Stimulated activated naive B cell treated with anti-CD40 and anti-IgM and Interleukin-4, amounts not matched to agents 10 μg/mL and 1 μg/mL and 100 μg/mL, for 72 hours (primary cell): ENCODE results near the gene CNOT1.

Source experiments
- ATAC-seq, 2 donors: fragments of 150-1000 bp; cut with Tn5 transposase; replicated peaks; 2 replicates each; pipeline ENCODE4 v1.10.0; 2021; ENCODE audit warnings: moderate library complexity in 1 of 2
- DNase-seq: peaks from one replicate; pipeline ENCODE4 v3.0.0; 2021
- H3K27ac Mint-ChIP-seq: one replicate; pipeline ENCODE4 v1.8.0; 2022; ENCODE audit warnings: mild to moderate bottlenecking, mixed read lengths
- H3K27me3 Mint-ChIP-seq, 2 donors: one replicate each; pipeline ENCODE4 v1.8.0; 2022; ENCODE audit warnings: mixed read lengths in 2 of 2
- H3K36me3 Mint-ChIP-seq, 2 donors: one replicate each; pipeline ENCODE4 v1.8.0; 2022; ENCODE audit warnings: mixed read lengths in 2 of 2, mild to moderate bottlenecking in 1 of 2
- H3K4me1 Mint-ChIP-seq, 2 donors: one replicate each; pipeline ENCODE4 v1.8.0; 2022; ENCODE audit warnings: mixed read lengths in 2 of 2, mild to moderate bottlenecking in 1 of 2
- H3K4me3 Mint-ChIP-seq, 2 donors: one replicate each; pipeline ENCODE4 v1.8.0; 2022; ENCODE audit warnings: mild to moderate bottlenecking in 2 of 2, mixed read lengths in 2 of 2, moderate library complexity in 1 of 2
- H3K9me3 Mint-ChIP-seq, 2 donors: one replicate each; pipeline ENCODE4 v1.8.0; 2022; ENCODE audit warnings: mixed read lengths in 2 of 2, mild to moderate bottlenecking in 1 of 2

Gene CNOT1

DNA sequence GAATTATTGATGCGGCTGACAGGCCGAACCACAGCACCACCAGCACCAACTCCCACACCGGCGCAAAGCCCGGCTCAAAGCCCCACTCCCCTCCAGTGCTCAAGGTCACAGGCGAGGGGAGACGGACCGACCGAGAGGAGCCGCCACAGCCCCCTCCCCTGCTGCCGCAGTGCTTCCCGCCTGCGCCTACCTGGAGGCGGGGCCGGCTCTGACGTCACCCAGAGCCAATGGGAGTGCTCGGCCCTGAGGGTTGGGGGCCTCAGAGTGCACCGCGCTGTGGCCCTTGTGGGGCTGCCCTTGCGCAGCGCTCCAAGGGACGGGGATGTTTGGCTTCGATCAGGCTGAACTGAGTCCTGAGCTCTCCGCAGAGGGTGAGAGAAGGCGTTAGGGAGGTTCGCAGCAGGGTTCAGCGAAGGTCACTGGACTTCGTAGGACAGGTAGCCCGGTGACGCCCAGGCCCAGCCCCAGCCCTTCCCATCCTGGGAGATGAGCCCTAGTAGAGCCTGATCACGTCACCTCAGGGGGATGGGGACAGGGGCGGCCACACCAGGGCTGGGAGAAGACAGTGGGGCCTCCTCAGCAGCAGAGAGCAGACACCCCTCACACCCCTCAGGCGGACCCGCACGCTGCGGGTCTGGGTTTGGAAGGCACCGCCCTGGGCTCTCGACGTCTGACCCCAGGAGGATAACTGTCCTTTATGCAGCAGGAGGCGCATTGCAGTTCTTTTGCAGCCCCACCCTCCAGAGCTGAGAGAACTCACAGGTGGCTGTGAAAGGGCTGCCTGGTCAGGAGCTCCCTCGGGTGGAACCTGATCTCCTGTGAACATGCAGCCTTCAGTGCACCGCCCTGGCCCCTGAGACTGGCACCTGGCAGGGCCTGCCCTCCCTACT is 128.1 kb downstream of the CNOT1 start:
- no peak for DNase-seq
- Mint-ChIP-seq H3K9me3 (no peaks in the 10 kb centered on the region), H3K27me3 (peaks cover 21 to 56% of the 10 kb centered on the region in 2 donors), H3K4me3 (peak overlapping the region; percentile 83 to 85), H3K27ac (peak overlapping the region; percentile 80), H3K4me1 (peaks cover 14 to 27% of the 10 kb centered on the region in 2 donors), H3K36me3 (peaks cover 0 to 2% of the 10 kb centered on the region in 2 donors)
- peak; percentile 44 for ATAC-seq

- no peak overlapping the region for H3K27ac Mint-ChIP-seq
- peaks cover 0 to 2% of the 10 kb centered on the region in 2 donors for H3K36me3 Mint-ChIP-seq
- no peak for DNase-seq
- no peaks in the 10 kb centered on the region for H3K9me3 Mint-ChIP-seq
- peak overlapping the region; percentile 83 to 85 for H3K4me3 Mint-ChIP-seq
- H3K4me1 Mint-ChIP-seq: peaks cover 14 to 28% of the 10 kb centered on the region in 2 donors
- peaks cover 23 to 58% of the 10 kb centered on the region in 2 donors for H3K27me3 Mint-ChIP-seq
- peak; percentile 38 to 46 for ATAC-seq
These were observed 129.0 kb downstream of the CNOT1 start for GRCh38 chr16:58500430-58501241.

DNA sequence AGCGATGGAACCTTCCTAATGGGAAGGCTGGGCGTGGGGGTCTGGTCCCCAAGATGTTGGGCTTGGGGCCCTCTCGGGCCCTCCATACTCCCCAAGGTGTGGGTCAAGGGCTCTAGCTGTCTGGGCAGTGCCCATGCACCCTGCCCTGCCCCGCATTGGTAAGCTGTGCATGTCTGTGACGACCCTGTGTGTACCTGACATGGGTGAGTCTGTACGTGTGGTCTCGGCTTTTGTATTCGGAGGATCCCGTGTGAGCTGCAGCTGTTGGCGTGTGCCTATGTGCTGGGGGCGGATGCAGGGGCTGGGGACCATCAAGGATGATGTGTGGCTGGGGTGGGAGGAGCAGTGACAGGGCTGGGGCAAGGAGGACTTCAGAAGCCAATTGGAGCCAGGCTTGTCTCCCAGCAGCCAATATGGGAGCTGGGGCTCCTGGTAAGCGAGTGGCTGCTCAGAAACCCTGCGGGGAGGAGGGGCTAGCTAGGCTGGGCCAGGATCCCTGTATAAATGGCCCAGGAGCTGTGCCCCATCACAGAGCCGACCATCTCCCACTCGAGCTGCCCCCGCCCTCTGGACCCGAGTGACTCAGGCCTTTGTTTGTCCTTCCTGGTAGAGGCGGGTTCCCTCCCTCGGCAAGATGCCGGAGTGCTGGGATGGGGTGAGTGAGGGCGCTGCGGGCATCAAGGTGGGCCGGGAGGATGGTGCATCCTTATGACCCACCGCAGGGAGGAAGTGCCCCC is 129.8 kb downstream of the CNOT1 start, which contains the start of gene NDRG4:
TSS of gene NDRG4 (plus strand) at position 529 of the 737 bp plus-strand sequence. CDS start at position 635, 106 bp downstream.
- Mint-ChIP-seq H3K4me3 (peak within 1 kb of the TSS; percentile 83 to 85), H3K9me3 (no peaks in the 10 kb centered on the region), H3K27me3 (peaks cover 26 to 62% of the 10 kb centered on the region in 2 donors), H3K27ac (peak within 1 kb of the TSS; percentile 37), H3K36me3 (peaks cover 0 to 2% of the 10 kb centered on the region in 2 donors), H3K4me1 (peaks cover 21 to 37% of the 10 kb centered on the region in 2 donors)
- ATAC-seq: peak; percentile 44 to 58
- no peak for DNase-seq

GRCh38 chr16:58499092-58499511 is 130.5 kb downstream of the CNOT1 start:
- DNase-seq: no peak
- Mint-ChIP-seq H3K36me3 (peaks cover 0 to 2% of the 10 kb centered on the region in 2 donors), H3K27ac (no peak overlapping the region), H3K4me1 (peaks cover 21 to 41% of the 10 kb centered on the region in 2 donors), H3K4me3 (no peak overlapping the region), H3K9me3 (no peaks in the 10 kb centered on the region), H3K27me3 (peaks cover 26 to 58% of the 10 kb centered on the region in 2 donors)
- no peak for ATAC-seq

DNA sequence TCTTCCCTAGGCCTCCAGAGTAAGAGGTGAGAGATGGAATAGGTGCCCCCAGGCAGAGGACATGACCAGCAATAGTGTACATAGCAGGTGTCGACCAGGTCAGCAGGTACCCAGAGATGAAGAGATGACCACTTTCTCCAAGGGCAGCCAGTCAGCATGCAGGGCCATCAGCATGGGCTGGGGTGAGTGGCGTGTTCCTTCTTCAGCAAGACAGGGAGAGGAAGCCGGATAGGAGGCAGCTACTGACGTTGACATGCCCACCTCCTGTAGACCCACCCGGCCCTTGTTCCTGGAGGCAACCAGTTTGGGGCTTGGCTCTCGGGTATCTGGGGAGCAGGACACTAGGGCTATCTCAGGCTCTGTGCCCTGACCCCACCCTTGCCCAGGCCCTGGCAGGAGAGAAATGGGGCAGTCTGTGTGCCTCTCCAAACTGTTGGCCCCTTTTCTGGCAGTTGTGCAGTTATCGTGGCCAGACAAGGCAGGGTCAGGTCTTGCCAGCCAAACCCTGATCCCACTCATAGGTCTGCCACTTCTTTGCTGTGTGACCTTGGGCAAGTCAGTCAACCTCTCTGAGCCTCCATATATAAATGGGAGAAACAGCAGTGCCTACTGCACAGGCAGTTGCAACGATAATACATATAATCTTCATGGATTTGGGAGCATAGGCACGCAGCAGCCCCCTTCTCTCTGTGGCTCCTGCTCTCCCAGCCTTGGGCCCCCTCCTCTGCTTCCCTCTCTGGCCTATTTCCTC is 131.1 kb downstream of the CNOT1 start:
- H3K9me3 Mint-ChIP-seq: no peaks in the 10 kb centered on the region
- no peak for DNase-seq
- H3K4me3 Mint-ChIP-seq: no peak overlapping the region
- no peak for ATAC-seq
- H3K4me1 Mint-ChIP-seq: peaks cover 21 to 41% of the 10 kb centered on the region in 2 donors
- peaks cover 26 to 52% of the 10 kb centered on the region in 2 donors for H3K27me3 Mint-ChIP-seq
- H3K27ac Mint-ChIP-seq: no peak overlapping the region
- peaks cover 0 to 2% of the 10 kb centered on the region in 2 donors for H3K36me3 Mint-ChIP-seq

GRCh38 chr16:58497935-58498334 is 131.7 kb downstream of the CNOT1 start:
- Mint-ChIP-seq H3K27me3 (peaks cover 25 to 47% of the 10 kb centered on the region in 2 donors), H3K27ac (no peak overlapping the region), H3K36me3 (peaks cover 0 to 2% of the 10 kb centered on the region in 2 donors), H3K4me3 (no peak overlapping the region), H3K4me1 (peaks cover 21 to 41% of the 10 kb centered on the region in 2 donors), H3K9me3 (no peaks in the 10 kb centered on the region)
- no peak for ATAC-seq
- no peak for DNase-seq

GRCh38 chr16:58497468-58497867 is 132.2 kb downstream of the CNOT1 start:
- Mint-ChIP-seq H3K27me3 (peaks cover 21 to 42% of the 10 kb centered on the region in 2 donors), H3K9me3 (no peaks in the 10 kb centered on the region), H3K27ac (no peak overlapping the region), H3K4me1 (peaks cover 21 to 41% of the 10 kb centered on the region in 2 donors), H3K4me3 (no peak overlapping the region), H3K36me3 (peaks cover 0 to 2% of the 10 kb centered on the region in 2 donors)
- DNase-seq: no peak
- ATAC-seq: no peak

DNA sequence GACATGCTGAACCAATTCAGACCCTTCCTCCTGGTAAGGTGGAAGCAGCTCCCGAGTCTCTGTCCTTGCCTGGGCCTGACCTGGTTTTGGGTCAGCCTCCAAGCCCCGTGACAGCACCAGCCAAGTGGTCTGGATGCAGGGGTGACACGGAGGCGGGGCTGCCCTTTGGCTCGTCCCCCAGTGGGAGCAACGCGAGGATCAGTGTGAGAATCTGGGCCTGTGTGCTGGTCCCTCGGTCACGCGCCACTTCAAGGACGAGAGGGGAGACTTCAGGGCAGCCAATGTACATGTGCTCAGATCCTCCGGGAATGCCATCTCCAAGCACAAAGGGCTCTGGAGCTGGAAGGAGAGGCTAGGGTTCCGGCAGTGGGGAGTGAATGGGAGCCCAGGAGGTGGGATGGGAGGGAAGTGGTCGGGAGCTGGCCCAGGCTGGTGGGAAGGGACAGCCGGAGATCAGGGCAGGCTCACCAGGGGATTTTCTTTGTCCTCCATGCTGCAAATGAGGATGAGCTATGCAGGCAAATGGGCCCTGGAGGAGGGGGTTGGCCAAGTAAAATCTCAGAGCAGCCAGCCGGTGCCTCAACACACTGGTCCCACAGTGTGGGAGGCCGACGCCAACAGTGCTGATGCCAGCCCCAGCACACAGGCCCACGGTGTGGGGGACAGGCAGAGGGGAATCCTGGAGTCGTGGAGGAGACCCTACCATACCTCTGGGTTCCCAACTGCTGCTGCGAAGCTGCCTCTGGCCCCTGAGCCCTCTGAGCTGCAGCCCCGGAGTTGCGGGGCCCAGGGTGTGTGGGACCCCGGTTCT is 133.9 kb downstream of the CNOT1 start:
- Mint-ChIP-seq H3K9me3 (no peaks in the 10 kb centered on the region), H3K27ac (peak overlapping the region; percentile 89), H3K27me3 (peaks cover 9 to 25% of the 10 kb centered on the region in 2 donors), H3K4me3 (peak overlapping the region; percentile 59 to 64), H3K4me1 (peaks cover 17 to 27% of the 10 kb centered on the region in 2 donors), H3K36me3 (no peaks in the 10 kb centered on the region)
- ATAC-seq (peak in 1 of 2 donors; percentile 1), DNase-seq (no peak)

DNA sequence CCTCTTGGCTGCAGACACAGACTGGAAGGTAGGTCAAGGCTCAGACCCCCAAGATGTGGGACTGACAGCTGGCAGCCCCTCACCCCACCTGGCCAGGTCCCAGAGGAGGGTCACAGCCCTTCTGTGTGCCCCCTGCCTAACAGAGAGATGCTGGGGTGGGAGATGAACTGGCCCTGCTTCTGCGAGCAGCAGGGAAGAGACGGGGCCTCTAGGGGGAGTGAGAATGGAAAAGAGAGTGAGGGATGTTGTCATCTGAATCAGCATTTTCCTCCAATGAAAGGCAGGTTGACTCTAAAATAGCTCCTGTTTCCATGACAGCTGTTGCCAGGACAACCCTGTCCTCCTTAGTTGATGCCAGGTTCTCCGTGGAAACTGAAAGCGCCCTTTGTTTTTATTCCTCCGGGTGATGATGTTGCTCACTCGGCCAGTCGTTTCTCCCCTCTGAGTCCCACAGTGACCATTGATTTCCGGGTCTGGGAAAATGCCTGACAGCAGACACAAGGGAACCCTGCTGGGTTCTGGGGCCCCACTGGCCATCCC is 134.6 kb downstream of the CNOT1 start:
- Mint-ChIP-seq H3K4me1 (peaks cover 10 to 21% of the 10 kb centered on the region in 2 donors), H3K36me3 (no peaks in the 10 kb centered on the region), H3K9me3 (no peaks in the 10 kb centered on the region), H3K27me3 (peaks cover 9 to 18% of the 10 kb centered on the region in 2 donors), H3K27ac (peak overlapping the region; percentile 89), H3K4me3 (peak overlapping the region; percentile 59 to 64)
- ATAC-seq: peak; percentile 80 to 87
- peak; percentile 78 for DNase-seq

- H3K4me1 Mint-ChIP-seq: peaks cover 8 to 14% of the 10 kb centered on the region in 2 donors
- ATAC-seq: peak in 1 of 2 donors; percentile 21
- DNase-seq: no peak
- H3K27me3 Mint-ChIP-seq: peaks cover 8 to 14% of the 10 kb centered on the region in 2 donors
- no peak overlapping the region for H3K27ac Mint-ChIP-seq
- H3K36me3 Mint-ChIP-seq: no peaks in the 10 kb centered on the region
- H3K9me3 Mint-ChIP-seq: no peaks in the 10 kb centered on the region
- H3K4me3 Mint-ChIP-seq: no peak overlapping the region
These were observed 135.7 kb downstream of the CNOT1 start for GRCh38 chr16:58493756-58494431.

GRCh38 chr16:58492735-58493134 is 136.9 kb downstream of the CNOT1 start:
- peaks cover 6 to 14% of the 10 kb centered on the region in 2 donors for H3K27me3 Mint-ChIP-seq
- DNase-seq (no peak), ATAC-seq (no peak)
- no peak overlapping the region for H3K4me3 Mint-ChIP-seq
- H3K27ac Mint-ChIP-seq: no peak overlapping the region
- peaks cover 8 to 14% of the 10 kb centered on the region in 2 donors for H3K4me1 Mint-ChIP-seq
- no peaks in the 10 kb centered on the region for H3K36me3 Mint-ChIP-seq
- H3K9me3 Mint-ChIP-seq: no peaks in the 10 kb centered on the region

- no peaks in the 10 kb centered on the region for H3K36me3 Mint-ChIP-seq
- no peak overlapping the region for H3K4me3 Mint-ChIP-seq
- ATAC-seq (no peak), DNase-seq (no peak)
- no peak overlapping the region for H3K27ac Mint-ChIP-seq
- H3K4me1 Mint-ChIP-seq: peaks cover 8 to 14% of the 10 kb centered on the region in 2 donors
- peaks cover 10 to 17% of the 10 kb centered on the region in 2 donors for H3K27me3 Mint-ChIP-seq
- no peaks in the 10 kb centered on the region for H3K9me3 Mint-ChIP-seq
These were observed 137.6 kb downstream of the CNOT1 start for GRCh38 chr16:58492066-58492465.
